Left forelimb (tissue), 1 donor: ENCODE measurements around the gene MYCBP.
"Not testable (repeated sequence)": the region's sequence is repeated elsewhere in the genome, so short reads cannot be mapped to it uniquely, and the experiment has no call there.

Experiments
- DNase-seq: peaks from one replicate; pipeline ENCODE4 v3.0.0-alpha.2; 2018; ENCODE audit warnings: low spot score

The MYCBP gene

DNA sequence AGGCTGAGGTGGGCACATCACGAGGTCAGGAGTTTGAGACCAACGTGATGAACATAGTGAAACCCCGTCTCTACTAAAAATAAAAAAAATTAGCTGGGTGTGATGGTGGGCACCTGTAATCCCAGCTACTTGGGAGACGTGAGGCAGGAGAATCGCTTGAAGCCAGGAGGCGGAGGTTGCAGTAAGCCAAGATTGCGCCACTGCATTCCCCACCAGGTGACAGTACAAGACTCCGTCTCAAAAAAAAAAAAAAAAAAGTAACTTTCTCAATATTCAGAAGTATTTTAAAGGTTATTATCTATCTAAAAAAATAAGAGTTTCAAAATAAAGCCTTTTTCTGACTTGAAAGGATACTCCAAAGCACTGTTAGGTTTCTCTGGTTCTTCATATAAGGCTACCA lies 5.9 kb downstream of the MYCBP start:
- DNase-seq = no peak

DNA sequence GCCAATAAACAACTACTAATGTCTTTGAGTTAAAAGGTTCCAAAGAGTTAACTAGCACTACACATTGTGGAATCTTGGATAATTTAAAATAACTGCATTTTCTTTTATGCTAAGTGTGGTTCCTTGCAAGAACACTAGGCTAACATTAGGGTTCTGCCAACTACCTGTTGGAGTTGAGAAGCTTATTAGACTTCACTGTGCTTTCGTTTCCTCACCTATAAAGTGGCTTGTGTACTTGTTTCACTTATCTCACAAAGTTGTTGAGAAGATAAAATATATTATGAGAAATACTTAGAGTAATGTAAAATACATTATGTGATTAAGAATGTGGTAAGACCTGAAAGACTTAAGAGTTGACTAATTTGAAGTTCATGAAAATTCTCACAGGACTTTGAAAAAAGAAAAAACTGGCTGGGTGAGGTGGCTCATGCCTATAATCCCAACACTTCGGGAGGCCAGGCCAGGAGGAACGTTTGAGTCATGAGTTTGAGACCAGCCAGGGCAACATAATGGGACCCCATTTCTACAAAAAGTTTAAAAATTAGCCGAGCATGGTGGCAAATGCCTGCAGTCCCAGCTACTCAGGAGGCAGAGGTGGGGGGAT lies 7.9 kb downstream of the MYCBP start:
- DNase-seq = no peak

DNA sequence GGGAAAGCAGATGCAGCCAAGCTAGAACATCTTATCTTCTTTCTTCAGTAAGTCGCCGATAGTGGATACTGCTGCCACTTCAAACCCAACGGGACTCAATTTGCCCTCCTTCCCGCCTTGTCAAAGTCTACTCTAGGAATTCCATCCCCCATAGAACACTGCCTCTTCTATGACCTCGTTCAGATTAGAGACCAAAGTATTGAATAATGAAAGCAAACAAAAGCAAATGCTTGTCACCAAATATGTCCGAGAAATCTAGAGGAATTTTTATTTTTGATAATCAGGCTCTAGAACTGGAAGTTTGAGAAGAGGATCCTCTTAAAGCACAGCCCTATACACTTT lies 12.7 kb downstream of the MYCBP start:
- DNase-seq = no peak

DNA sequence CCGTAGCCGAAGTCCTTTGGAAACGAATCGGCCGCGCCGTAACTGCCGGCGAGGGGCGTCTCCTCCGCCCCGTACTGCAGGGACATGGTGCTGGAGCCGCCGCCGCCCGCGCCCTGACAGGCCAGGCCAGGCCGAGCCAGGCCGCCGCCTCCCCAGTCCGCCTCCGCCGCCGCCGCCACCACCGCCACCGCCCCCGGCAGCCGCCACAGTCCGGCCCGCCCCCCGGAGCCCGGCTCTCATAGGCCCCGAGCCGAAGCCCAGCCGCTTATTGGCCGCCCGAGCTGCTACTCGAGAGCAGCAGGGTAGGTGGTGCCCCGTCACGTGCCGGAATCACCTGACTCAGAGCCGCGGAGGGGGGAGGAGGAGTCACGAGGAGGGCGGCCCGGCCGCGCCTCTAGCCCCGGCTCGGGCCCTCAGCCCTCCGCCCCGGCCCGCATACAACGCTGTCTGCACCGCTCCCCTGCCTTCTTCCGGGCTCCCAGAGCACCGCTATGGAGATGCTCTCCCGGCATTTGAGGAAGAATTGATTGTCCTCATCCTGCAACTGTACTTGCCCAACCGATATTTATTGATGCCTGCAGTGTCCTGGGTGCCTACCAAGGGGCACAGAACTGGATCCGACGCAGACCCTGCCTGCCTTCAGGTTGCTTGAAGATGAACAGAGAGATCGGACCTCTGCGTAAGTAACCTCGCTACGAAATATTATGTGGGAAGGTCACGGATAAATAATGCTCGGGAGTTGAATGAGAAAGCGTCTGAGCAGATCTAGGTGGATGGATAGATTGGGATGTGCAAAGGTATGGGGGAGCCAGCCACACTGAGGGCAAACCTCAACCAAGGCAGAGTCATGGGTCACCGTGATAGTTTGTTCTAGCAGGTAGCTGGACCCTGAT lies 13.3 kb downstream of the MYCBP start, which contains the start of gene RRAGC:
TSS of gene RRAGC (minus strand) at position 212 of the 893 bp plus-strand sequence. CDS start at position 86, 126 bp downstream.
- DNase-seq = peak; percentile 98

DNA sequence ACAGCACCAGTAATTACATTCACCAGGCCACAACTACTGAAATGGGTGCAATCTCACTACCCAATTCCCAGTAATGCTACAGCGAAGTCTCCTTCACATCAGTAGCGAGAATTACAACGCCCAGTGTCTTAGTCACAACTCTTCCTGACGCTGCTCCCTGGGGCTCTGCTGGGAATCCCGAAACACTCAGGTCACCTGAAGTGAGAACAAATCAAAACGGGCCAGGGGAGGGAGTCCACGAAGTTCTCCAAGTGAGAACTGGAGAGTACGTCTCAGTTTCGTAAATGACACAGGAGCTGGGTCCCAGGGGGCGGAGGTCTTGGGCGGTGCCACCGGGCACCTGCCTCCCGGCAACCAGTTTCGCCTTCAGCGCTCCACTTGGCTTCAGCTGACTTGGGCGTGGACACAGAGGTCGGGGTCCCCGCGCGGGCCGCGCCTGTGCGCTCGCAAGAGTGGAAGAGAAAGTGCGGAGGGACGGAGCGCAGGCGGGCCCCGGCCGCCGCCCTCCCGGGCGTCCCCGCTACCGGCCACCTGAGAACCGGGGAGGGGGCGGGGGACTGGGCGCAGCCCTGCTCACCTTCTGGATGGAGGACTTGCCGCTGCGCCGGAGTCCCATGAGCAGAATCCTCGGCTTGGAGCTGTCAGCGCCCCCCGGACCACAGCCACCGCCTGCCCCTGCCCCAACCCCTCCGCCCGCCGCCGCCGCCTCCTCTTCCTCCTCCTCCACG lies 14.2 kb downstream of the MYCBP start:
- peak; percentile 68 for DNase-seq

DNA sequence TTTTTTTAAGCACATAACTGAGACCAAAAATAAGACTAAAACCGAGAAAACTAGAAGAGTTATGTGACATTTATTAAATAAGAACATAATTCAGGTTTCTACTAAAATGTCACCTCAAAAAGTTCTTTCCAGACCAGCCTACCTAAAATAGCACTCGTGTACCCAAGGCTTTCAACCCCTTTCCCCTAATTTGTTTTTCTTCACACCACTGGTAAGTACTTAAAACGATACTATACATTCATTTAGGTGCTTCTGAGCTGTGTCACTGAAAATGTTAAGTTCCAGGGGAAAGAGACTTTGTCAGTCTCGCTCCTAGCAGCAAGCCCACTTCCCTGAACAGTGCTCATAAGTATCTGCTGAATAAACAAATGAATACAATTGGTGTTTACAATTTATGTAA lies 20.4 kb downstream of the MYCBP start:
- DNase-seq = no peak

DNA sequence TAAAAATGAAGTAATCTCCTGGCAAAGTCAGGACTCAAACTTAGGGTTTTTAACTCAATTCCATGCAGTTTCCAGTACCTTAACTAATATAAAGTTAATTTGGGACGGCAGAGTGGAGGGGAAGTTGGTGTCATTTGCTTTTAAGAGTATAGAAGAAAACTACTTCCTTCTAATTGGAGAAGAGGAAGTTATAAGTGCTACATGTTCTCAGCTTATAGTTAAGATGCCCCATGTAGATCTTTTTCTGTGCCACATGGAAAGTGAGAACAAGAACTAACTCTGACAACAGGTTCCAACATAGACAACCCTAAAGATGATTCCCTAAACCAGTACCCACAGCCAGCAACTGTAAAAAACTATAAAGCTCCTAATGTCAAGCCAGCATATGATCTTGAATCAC lies 25.1 kb downstream of the MYCBP start:
- no peak for DNase-seq

DNA sequence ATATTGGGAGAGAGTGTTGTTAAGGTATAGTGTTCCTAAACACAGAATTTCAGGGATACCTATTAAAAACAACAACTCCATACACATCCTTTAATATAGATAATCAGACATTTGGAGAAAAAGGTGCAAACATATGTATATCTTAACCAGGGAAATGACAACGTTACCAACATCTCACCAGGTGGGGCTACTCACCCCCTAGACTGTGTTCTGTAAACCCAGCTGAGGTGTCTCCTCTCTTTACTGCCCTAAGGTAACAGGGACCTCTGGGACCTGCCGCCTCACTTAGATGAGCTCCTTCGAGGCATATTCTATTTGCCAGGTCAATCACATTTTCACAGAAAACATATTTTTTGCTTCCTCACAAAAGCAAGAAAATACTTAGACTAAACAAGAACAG lies 26.9 kb downstream of the MYCBP start:
- DNase-seq = no peak

DNA sequence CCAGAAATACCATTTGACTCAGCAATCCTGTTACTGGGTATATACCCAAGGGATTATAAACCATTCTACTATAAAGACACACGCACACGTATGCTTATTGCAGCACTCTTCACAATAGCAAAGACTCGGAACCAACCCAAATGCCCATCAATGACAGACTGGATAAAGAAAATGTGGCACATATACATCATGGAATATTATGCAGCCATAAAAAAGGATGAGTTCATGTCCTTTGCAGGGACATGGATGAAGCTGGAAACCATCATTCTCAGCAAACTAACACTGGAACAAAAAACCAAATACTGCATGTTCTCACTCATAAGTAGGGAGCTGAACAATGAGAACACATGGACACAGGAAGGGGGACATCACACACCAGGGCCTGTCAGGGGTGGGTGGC lies 28.1 kb downstream of the MYCBP start:
- not testable (repeated sequence) for DNase-seq

DNA sequence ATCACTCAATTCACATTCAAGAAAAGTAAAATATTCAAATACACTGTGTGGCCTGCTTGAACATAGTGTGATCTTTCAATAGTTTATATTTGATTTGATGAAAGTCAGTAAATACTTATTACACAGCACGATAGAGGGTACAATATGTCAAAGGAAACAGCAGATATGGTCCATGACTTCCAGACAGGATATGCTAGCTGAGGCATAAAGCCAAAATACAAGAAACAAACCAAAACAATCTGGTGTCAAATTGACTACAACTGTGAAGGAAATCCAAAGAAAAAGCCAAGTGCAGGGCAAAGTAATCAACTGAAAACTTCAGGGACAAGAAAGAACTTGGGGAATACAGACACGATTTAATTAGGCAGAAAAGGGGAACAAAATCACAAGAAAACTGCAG lies 32.9 kb downstream of the MYCBP start:
- no peak for DNase-seq

DNA sequence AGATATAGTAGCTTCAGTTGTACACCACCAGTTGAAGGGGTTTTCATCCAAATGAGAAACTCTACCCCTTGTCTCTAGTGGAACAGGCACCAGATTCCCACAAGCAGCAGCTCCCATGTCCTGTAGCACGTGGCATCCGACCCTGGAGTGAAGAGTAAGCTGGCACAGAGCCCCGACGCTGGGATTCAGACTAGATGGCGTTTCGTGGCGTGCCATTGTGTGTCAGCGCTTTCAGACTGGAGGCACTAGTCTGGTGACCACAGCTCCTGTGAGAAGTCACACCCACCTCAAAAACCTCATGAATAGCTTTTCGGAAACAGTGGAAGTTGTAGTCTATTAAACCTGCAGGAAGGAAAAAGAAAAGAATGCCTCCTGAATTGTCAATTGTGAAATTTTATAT lies 33.8 kb downstream of the MYCBP start:
- DNase-seq = no peak

DNA sequence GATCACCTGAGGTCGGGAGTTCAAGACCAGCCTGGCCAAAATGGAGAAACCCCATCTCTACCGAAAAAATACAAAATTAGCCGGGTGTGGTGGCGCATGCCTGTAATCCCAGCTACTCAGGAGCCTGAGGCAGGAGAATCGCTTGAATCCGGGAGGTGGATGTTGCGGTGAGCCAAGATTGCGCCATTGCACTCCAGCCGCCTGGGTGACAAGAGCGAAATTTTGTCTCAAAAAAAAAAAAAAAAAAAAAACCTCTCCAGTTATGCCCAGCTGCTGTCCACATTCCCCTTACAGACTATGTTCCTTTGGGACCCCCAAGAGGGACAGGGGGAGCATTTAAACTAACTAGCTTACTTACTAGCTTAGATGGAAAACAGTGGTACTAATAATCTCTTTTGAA lies 36.8 kb downstream of the MYCBP start:
- DNase-seq = not testable (repeated sequence)

DNA sequence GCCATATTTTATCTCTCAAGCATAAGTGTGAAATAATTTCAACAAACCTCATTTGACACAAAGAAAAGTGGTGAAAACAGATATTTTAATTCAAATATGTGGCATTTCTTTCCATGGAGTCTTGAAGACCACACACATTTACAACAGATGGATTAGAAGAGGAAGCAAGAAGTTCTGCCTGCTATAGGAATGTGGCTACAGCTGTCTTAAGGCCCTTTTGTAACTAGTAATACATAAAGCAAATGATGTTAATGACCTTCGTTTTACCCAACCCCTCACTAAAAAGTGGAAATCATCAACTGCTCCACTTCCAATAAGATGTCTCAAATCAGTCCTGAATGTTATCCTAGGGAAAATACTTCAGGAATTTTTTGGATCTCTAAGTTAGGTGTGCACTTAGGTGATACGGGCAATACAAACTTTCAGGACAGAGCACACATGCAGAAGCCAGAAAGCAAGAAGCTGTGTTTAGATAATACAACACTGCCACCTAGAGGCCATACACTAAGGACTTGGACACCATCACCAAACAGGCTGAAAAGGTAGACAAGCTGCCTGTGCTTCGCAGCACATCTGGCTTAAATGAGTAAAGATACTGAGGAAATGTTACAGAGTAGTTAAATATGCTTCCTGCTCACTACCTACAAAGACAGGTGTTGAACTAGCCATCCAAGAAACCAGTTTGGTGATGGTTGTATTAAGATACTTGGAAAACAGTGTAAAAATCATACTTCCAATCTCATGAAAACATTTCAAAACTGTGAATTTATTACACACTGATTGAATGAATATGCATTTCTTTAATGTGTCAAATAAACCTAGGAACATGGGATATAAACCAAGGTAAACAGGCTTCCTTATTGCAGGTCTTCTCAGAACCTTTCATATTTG lies 38.0 kb downstream of the MYCBP start:
- no peak for DNase-seq

DNA sequence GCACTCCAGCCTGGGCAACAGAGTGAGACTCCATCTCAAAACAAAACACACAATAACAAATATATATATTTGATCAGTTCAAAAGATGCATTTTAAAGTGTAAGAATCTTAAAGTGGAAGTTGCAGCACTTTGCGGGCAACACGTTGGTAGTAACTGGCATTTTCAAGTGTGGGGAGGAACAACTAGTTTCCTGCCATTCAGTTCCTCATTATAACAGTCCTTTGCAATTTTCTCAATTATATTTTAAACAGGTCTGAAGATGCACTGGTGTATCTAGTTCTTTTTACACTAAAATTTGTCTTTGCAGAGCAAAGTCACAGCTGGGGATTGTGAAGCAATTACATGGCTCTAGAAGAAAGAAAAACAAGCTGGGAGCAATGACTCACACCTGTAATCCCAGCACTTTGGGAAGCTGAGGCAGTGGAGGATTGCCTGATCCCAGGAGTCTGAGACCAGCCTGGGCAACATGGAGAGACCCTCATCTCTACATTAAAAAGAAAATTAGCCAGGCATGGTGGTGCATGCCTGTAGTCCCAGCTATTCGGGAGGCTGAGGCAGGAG lies 38.8 kb downstream of the MYCBP start:
- DNase-seq = no peak

DNA sequence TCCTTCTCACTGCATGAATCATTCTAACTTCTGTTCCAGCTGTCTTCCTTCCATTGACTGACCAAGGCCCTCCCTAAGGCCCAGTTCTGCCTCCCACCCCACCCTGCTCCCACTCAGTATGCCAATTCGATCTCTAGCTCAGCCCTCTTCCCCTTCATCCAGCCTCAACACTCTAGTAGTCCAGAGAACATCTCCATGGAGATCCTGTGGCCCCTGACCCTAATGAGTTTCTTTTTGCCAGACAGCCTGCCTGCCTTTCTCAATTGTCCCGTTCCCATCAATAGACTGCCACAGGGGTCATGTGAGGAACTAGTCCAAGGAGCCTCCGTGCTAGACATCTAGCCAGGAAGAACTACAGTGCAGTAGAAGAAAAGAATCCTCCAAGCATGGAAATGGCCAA lies 40.0 kb downstream of the MYCBP start:
- no peak for DNase-seq

DNA sequence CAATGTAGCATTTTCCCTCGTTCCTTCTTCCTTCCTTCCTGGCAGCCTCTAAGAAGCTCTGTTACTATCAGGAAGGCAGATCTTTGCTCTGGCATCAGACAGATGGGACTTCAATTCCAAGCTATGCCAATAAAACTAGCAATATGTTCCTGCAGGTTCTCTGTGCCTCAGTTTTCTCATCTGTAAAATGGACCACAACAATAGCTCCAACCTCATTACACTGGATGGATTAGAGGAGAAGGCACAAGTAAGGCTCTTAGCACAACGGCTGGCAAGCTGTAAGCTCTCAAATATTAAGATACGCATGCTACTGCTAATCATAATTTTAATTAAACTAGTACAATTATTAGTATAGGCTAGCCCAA lies 40.8 kb downstream of the MYCBP start:
- no peak for DNase-seq

DNA sequence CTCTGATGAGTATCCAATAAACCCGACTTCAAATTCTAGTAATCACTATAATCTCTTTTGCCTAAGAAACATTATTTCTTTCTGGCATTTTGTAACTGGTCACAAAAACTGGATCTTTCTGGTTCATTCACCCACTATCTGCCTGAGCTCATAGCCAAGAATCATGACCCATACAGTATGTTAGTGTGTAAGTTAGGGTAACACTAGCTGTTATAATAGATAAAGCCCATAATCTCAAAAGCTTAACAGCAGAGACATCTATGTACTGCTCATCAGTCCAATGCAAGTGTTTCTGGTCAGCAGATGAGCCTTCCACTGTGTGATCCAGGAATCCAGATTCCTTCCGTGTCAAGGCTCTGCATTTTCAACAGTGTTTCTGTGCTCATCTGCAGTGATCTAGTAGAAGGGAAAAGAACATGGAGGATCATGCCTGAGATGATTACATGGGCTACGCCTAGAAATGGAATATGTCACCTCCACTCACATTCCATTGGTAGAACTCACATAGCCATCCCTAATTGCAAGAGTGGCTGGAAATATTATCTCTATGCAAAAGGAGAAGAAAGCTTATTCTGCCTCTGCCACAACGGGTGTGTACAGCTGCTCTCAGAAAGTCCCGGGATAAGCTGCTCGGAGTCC lies 41.3 kb downstream of the MYCBP start:
- no peak for DNase-seq

DNA sequence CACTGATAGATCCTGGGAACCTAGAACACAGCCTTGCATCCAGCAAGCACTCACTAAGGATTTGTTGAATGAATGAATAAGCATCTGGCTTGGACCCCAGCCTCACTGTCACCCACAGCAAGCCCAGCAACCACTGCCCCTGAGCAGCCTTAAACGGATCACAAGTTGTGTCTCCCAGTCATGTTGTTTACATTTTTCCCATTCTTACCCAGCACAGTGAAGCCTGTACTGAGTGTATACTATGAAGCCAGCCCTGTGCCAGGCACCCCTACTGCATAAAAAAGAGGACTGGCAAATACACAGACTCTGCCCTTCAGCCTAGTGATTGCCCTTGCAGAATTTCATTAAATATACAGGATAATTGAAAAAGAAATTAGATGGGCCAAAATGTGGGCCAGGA lies 43.8 kb downstream of the MYCBP start:
- no peak for DNase-seq

DNA sequence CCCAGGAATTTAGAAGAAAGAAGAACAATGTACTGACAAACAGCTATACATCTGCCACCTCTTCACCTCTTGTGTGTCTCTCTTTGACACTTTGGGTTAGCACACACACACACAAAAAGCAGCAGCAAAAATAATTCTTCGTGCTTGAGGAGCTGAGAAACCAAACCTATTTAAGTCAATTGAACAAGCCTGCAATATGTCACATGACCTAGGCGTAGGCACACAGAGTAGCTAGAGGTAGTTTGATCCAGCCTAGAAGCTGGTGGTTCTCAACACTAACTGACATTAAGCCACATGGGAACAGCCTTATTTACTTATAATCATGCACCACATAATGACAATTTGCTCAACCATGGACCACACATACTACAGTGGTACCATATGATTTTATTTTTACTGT lies 45.8 kb downstream of the MYCBP start:
- no peak for DNase-seq

DNA sequence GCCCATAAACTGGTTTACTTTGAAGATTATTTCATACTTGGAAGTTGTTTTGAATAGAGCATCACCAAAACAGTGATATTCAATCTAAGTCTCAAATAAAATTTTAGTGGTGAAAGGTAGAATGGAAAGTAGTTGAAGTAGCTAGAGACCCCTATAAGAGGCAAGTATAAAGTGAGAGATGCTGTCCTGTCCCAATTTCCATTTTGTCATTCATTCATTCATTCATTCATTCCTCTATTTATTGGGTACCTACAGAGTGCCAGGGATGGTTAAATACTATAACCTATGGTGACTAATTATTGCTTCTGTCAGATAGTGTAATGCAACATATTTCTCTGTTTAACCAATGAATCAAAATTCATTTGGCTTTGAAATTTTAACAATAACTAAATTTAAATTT lies 46.3 kb downstream of the MYCBP start:
- DNase-seq = no peak

DNA sequence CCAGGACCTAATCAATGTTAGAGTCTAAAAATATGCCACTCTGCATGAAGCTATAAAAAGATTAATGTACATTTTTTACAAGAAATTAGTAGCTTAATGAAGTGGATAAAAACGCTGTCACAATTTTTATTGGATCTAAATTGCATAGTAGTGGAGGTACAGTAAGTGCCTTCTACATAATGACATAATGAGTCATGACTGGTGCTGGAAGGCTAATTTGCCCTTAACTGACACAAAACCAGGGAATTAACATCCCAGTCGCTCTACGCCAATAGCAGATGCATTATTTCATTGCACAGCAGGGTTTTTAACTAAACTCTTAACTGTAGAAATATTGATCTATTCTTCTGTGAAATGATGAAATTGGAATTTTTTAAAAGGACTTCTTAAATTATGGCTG lies 46.9 kb downstream of the MYCBP start:
- no peak for DNase-seq
